GM19099 (cell line): ENCODE data around the gene DLG2.

ENCODE experiments used
- POLR2A ChIP-seq: IDR thresholded peaks from 3 replicates; pipeline ENCODE4 v1.6.1; 2011; ENCODE audit warnings: low read depth; ENCODE audit not compliant: insufficient read length; ENCODE audit errors: extremely low read depth

The DLG2 gene

DNA sequence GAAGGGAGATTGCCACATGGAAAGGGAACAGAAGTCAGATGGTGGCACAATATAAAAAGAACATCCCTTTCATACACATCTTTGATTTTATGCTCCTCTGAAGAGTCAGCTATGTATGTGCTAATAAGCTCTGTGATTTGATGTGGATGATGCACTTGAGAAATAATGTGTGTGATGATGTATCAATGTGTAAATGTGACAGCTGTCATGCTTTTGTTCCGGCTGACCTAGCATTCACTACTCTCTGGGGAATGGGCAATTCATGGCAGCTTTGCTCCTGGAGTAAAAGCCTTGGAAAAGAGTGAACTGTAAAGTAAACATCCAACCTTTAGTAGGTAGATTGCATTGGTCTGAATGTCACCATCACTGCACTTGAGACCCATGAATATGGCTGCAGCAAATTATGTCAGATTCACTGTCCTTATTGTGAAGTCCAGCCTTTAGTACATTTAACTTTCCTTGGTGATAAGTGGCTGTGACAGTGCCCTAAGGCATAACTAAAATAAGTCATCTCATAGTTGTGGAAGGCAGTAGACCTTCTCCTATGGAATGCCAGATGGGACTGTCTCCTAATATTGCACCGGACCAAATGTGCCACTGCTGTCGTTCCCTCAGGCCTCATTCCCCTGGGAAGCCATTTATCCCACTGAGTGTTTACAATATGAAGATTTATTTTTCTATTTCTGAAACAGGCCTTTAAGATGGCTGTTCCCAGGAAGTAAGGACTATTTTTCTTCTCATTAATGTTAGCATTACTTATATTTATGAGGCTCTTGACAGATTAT is 2162.8 kb downstream of the DLG2 start:
- no peak for TF ChIP-seq POLR2A

DNA sequence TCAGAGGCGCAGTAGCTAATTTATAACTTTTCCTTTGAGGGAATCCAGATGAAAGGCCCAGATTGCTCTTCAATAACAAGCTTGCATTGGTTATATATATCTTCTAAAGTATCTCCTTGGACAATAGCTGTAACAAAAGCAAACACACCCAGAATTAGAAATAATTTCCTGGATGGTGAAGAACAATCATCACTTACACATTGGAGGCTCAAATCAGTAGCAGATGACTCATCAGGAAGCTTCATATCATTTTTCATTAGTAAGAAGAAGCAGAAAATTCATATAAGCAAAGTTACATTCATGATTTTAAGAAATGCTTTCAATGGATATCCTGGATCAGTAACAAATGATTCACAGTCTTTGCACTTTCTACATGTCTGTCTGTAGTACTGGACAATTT is 2167.3 kb downstream of the DLG2 start:
- no peak for TF ChIP-seq POLR2A

DNA sequence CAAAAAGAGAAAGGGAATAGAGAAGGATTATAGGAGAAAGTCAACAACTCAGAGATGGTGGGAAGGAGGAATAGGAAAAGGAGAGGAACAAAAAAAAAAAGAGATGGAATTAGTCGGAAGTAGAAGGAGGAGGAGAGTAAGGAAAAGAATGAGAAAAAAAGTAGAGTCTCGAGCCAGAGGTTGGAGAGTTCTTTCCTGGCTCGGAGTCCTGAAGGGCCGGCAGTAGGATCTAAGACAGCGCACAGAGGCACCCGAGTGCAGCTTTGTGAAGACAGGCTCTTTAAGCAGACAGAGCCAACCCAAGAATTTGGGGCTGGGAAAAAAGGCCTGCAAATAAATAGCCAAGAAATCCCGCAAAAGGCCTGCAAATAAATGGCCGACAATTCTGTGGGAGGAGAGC is 2170.6 kb downstream of the DLG2 start:
- TF ChIP-seq POLR2A: no peak

GRCh38 chr11:83456075-83456474 is 2171.1 kb downstream of the DLG2 start:
- TF ChIP-seq POLR2A: no peak

DNA sequence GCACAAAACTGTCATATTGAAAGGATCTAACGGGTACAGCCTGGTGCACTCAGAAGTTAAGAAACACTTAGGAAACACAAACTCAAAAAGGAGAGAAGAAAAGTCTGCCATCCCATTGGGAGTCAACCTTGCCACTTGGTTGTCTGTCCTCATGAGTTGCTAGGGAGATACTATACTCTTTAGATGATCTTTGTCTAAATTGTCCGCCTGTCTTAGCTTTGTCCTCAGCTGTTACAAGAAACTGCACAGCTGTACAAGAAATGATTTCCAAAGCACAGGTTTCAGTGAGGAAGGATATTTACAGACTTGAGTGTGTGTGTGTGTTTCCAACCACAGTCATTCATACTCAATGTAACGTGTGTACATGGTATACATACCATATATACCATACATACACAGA is 2171.8 kb downstream of the DLG2 start:
- TF ChIP-seq POLR2A: no peak

DNA sequence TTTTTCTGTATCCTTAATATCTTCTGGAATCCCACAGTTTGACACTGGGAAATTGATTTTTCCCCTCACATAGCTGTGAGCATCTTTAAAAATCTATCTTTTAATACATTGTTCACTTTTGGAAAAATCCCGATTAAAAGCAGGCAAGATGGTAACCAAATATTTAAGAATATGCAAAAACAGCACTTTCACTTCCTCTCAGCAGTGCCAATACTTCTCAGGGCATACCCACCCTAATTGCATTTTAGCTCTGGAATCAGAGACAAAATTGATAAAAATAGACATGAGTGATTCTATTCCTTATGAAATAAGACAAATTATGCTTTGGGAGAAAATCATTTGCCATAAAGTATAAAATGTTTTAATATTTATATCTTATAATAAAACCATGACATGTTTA is 2172.5 kb downstream of the DLG2 start:
- TF ChIP-seq POLR2A: no peak

- no peak for TF ChIP-seq POLR2A
Measured at GRCh38 chr11:83449338-83449913, 2177.7 kb downstream of the DLG2 start.

GRCh38 chr11:83448686-83449085 is 2178.5 kb downstream of the DLG2 start:
- no peak for TF ChIP-seq POLR2A

- TF ChIP-seq POLR2A: no peak
Measured at GRCh38 chr11:83441601-83442000, 2185.5 kb downstream of the DLG2 start.

- no peak for TF ChIP-seq POLR2A
Measured at GRCh38 chr11:83441171-83441570, 2186.0 kb downstream of the DLG2 start.

DNA sequence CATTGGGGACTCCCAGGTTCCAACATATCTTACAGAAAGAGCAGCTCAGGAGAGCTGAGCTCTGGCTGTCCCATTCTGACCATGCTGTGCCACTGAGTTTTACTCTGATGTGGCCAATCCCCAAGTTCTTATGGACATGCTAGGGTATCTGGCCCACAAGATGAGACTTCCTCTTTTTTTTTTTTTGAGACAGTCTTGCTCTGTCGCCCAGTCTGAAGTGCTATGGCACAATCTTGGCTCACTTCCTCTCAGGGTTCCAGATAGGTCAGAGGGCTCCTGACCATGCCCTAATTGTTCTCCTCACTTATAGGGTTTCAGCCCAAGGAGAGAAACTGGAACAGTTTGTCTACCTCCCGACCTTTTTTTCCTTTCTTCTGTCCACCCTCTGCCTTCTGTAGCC is 2188.7 kb downstream of the DLG2 start:
- TF ChIP-seq POLR2A: no peak

DNA sequence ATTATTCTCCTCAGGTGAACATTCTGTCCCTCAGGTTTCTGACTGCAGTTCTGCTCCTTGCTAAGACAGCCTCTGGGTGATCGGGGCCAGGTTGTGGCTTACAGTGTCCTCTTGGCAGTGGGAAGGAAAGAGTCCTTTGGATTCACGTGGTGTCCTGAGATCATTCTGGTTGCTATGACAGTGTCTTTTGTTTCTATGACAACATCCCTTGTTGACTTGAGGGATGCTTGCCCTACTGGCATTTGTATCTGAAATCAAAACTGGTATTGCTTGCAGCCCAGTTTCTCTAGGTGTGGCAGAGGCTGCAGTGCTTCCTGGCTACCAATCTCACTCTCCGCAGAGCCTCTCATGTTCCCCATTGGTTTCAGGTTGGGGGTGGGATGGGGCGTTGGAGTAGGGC is 2189.2 kb downstream of the DLG2 start:
- no peak for TF ChIP-seq POLR2A

GRCh38 chr11:83436855-83437254 is 2190.3 kb downstream of the DLG2 start:
- TF ChIP-seq POLR2A: no peak

GRCh38 chr11:83427943-83428342 is 2199.2 kb downstream of the DLG2 start:
- TF ChIP-seq POLR2A: no peak

GRCh38 chr11:83427501-83427900 is 2199.6 kb downstream of the DLG2 start:
- no peak for TF ChIP-seq POLR2A

GRCh38 chr11:83425137-83425466 is 2202.0 kb downstream of the DLG2 start:
- TF ChIP-seq POLR2A: no peak
